ENCODE measurements around the gene SLC6A11. TPM values are rescaled to one million over a fixed set of nuclear protein-coding genes. Genes with fewer than 3 reads are reported as not detected.

Gene SLC6A11
- total RNA-seq (2021) (0.85 to 1.5 TPM (median 1.1 TPM) in 3 replicates), Bru-seq, nascent RNA (percentile 28 among the genes with signal in this experiment)
- long read RNA-seq, experiment 1, full-length matches to known transcripts: 5 of 11 reads
- long read RNA-seq, experiment 1, partial matches to known transcripts: 1 of 11 reads
- long read RNA-seq, experiment 1, other reads (novel, unspliced or antisense): 5 of 11 reads
- long read RNA-seq, experiment 2: 0 reads
- long read RNA-seq, experiment 3: 0 reads

DNA sequence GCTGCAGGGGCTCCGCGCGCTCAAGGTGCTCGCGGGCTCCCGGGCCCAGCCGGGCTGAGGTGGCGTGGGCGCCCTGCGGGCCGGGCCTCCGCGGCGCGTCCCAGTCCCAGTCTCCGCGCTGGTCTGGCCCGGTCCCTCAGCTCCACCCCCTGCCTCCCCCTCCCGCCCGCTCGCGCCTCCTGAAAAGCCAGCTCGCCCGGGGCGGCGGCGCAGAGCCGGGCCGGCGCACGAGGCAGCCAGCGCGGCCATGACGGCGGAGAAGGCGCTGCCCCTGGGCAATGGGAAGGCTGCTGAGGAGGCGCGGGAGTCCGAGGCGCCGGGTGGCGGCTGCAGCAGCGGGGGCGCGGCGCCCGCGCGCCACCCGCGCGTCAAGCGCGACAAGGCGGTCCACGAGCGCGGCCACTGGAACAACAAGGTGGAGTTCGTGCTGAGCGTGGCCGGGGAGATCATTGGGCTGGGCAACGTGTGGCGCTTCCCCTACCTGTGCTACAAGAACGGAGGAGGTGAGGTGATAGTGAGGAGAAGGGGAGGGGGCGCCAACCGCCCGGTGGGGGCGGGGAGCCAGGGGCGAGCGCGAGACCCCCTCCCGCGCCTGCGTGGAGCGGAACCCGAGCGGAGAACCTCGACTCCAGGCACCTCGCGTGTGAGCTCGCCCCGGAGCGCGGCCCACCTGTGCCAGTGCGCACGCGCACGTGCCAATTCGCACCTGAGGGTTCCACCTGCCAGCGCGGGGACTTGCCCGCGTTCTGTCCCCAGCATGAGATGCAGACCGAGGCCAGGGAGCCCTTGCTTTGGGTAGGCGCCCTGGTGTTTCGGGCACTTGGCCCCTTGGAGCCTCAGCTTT lies at the start of gene SLC6A11:
SLC6A11 (plus strand) TSS at position 210 of the 844 bp plus-strand sequence; CDS start at position 248, 38 bp downstream.
- ChIA-PET CTCF (interaction anchor here (0.6 to 1.2 kb wide), 3 partner anchors 44 to 66 kb away, joined by 3 to 5 read pairs (median 4); no protein-coding TSS in a partner anchor), POLR2A (no interaction called here)
- DNase-seq (ENCODE audit: low spot score) (peak; percentile 60), ATAC-seq (peak; percentile 82)
- peaks cover 3% of the 10 kb centered on the region for H3K4me1 Mint-ChIP-seq
- peaks cover 59% of the 10 kb centered on the region for H3K27me3 Mint-ChIP-seq (ENCODE audit: low read depth)
- no peak within 1 kb of the TSS for H3K27ac Mint-ChIP-seq
- H3K4me3 Mint-ChIP-seq: peak within 1 kb of the TSS; percentile 71
- no peaks in the 10 kb centered on the region for H3K9me3 Mint-ChIP-seq
- H3K36me3 Mint-ChIP-seq: no peaks in the 10 kb centered on the region
- TF ChIP-seq ZNF416 (CRISPR knock-in tag; IDR thresholded peaks at IDR 0.05) (no peak), GTF2I (CRISPR knock-in tag; conservative IDR thresholded peaks at IDR 0.05) (no peak), MXD4 (CRISPR knock-in tag; IDR thresholded peaks at IDR 0.05; ENCODE audit: borderline replicate concordance) (no peak), CREM (CRISPR knock-in tag; IDR thresholded peaks at IDR 0.05) (no peak), CREB1 (CRISPR knock-in tag; IDR thresholded peaks at IDR 0.05) (no peak), ELF4 (CRISPR knock-in tag; IDR thresholded peaks at IDR 0.05; ENCODE audit: low read depth) (no peak), ZNF396 (CRISPR knock-in tag; IDR thresholded peaks at IDR 0.05; ENCODE audit: borderline replicate concordance) (no peak), ZNF263 (CRISPR knock-in tag; IDR thresholded peaks at IDR 0.05; ENCODE audit: low read depth) (no peak), TEAD1 (CRISPR knock-in tag; IDR thresholded peaks at IDR 0.05) (peak; percentile 78; the same call in 1 of the 2 replicates), GABPB1 (CRISPR knock-in tag; IDR thresholded peaks at IDR 0.05) (no peak), FOXP1 (CRISPR knock-in tag; IDR thresholded peaks at IDR 0.05; ENCODE audit: borderline replicate concordance) (peak; percentile 96), ZBTB21 (CRISPR knock-in tag; IDR thresholded peaks at IDR 0.05; ENCODE audit: borderline replicate concordance) (peak; percentile 86; the same call in 1 of the 2 replicates), TCF7 (CRISPR knock-in tag; IDR thresholded peaks at IDR 0.05; ENCODE audit: low read depth) (peak; percentile 74; the same call in 1 of the 2 replicates), SP1 (CRISPR knock-in tag; conservative IDR thresholded peaks at IDR 0.05) (peak; percentile 49; the same call in 1 of the 2 replicates), NFYB (CRISPR knock-in tag; conservative IDR thresholded peaks at IDR 0.05; ENCODE audit: low read depth) (peak; percentile 36), ZNF121 (CRISPR knock-in tag; IDR thresholded peaks at IDR 0.05) (peak; percentile 29; the same call in 1 of the 2 replicates), FOXK1 (CRISPR knock-in tag; IDR thresholded peaks at IDR 0.05) (peak; percentile 62; the same call in 1 of the 2 replicates), TEAD4 (CRISPR knock-in tag; IDR thresholded peaks at IDR 0.05) (peak; percentile 85)
- TF ChIP-seq, protein P1, sequence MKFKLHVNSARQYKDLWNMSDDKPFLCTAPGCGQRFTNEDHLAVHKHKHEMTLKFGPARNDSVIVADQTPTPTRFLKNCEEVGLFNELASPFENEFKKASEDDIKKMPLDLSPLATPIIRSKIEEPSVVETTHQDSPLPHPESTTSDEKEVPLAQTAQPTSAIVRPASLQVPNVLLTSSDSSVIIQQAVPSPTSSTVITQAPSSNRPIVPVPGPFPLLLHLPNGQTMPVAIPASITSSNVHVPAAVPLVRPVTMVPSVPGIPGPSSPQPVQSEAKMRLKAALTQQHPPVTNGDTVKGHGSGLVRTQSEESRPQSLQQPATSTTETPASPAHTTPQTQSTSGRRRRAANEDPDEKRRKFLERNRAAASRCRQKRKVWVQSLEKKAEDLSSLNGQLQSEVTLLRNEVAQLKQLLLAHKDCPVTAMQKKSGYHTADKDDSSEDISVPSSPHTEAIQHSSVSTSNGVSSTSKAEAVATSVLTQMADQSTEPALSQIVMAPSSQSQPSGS (CRISPR knock-in tag; IDR thresholded peaks at IDR 0.05; ENCODE audit: borderline replicate concordance, low read depth): 0 out of 2 replicates have a peak, but pooled peaks have one; percentile 74
- TF ChIP-seq, protein P2, sequence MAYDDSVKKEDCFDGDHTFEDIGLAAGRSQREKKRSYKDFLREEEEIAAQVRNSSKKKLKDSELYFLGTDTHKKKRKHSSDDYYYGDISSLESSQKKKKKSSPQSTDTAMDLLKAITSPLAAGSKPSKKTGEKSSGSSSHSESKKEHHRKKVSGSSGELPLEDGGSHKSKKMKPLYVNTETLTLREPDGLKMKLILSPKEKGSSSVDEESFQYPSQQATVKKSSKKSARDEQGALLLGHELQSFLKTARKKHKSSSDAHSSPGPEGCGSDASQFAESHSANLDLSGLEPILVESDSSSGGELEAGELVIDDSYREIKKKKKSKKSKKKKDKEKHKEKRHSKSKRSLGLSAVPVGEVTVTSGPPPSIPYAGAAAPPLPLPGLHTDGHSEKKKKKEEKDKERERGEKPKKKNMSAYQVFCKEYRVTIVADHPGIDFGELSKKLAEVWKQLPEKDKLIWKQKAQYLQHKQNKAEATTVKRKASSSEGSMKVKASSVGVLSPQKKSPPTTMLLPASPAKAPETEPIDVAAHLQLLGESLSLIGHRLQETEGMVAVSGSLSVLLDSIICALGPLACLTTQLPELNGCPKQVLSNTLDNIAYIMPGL (CRISPR knock-in tag; IDR thresholded peaks at IDR 0.05): no peak
- TF ChIP-seq, protein P3, sequence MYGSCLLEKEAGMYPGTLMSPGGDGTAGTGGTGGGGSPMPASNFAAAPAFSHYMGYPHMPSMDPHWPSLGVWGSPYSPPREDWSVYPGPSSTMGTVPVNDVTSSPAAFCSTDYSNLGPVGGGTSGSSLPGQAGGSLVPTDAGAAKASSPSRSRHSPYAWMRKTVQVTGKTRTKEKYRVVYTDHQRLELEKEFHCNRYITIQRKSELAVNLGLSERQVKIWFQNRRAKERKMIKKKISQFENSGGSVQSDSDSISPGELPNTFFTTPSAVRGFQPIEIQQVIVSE (CRISPR knock-in tag; IDR thresholded peaks at IDR 0.05; ENCODE audit: borderline replicate concordance): no peak
- TF ChIP-seq, protein P4, sequence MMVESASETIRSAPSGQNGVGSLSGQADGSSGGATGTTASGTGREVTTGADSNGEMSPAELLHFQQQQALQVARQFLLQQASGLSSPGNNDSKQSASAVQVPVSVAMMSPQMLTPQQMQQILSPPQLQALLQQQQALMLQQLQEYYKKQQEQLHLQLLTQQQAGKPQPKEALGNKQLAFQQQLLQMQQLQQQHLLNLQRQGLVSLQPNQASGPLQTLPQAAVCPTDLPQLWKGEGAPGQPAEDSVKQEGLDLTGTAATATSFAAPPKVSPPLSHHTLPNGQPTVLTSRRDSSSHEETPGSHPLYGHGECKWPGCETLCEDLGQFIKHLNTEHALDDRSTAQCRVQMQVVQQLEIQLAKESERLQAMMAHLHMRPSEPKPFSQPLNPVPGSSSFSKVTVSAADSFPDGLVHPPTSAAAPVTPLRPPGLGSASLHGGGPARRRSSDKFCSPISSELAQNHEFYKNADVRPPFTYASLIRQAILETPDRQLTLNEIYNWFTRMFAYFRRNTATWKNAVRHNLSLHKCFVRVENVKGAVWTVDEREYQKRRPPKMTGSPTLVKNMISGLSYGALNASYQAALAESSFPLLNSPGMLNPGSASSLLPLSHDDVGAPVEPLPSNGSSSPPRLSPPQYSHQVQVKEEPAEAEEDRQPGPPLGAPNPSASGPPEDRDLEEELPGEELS (CRISPR knock-in tag; IDR thresholded peaks at IDR 0.05): peak; percentile 92
- TF ChIP-seq, protein P5, sequence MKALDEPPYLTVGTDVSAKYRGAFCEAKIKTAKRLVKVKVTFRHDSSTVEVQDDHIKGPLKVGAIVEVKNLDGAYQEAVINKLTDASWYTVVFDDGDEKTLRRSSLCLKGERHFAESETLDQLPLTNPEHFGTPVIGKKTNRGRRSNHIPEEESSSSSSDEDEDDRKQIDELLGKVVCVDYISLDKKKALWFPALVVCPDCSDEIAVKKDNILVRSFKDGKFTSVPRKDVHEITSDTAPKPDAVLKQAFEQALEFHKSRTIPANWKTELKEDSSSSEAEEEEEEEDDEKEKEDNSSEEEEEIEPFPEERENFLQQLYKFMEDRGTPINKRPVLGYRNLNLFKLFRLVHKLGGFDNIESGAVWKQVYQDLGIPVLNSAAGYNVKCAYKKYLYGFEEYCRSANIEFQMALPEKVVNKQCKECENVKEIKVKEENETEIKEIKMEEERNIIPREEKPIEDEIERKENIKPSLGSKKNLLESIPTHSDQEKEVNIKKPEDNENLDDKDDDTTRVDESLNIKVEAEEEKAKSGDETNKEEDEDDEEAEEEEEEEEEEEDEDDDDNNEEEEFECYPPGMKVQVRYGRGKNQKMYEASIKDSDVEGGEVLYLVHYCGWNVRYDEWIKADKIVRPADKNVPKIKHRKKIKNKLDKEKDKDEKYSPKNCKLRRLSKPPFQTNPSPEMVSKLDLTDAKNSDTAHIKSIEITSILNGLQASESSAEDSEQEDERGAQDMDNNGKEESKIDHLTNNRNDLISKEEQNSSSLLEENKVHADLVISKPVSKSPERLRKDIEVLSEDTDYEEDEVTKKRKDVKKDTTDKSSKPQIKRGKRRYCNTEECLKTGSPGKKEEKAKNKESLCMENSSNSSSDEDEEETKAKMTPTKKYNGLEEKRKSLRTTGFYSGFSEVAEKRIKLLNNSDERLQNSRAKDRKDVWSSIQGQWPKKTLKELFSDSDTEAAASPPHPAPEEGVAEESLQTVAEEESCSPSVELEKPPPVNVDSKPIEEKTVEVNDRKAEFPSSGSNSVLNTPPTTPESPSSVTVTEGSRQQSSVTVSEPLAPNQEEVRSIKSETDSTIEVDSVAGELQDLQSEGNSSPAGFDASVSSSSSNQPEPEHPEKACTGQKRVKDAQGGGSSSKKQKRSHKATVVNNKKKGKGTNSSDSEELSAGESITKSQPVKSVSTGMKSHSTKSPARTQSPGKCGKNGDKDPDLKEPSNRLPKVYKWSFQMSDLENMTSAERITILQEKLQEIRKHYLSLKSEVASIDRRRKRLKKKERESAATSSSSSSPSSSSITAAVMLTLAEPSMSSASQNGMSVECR (CRISPR knock-in tag; IDR thresholded peaks at IDR 0.05; ENCODE audit: borderline replicate concordance): peak; percentile 51
- TF ChIP-seq, protein P6, sequence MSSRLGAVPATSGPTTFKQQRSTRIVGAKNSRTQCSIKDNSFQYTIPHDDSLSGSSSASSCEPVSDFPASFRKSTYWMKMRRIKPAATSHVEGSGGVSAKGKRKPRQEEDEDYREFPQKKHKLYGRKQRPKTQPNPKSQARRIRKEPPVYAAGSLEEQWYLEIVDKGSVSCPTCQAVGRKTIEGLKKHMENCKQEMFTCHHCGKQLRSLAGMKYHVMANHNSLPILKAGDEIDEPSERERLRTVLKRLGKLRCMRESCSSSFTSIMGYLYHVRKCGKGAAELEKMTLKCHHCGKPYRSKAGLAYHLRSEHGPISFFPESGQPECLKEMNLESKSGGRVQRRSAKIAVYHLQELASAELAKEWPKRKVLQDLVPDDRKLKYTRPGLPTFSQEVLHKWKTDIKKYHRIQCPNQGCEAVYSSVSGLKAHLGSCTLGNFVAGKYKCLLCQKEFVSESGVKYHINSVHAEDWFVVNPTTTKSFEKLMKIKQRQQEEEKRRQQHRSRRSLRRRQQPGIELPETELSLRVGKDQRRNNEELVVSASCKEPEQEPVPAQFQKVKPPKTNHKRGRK (CRISPR knock-in tag; IDR thresholded peaks at IDR 0.05; ENCODE audit: borderline replicate concordance): no peak

Data from WTC11 (cell line).